ENCODE measurements around the gene MYOF.
"Not testable (repeated sequence)": the region's sequence is repeated elsewhere in the genome, so short reads cannot be mapped to it uniquely, and the experiment has no call there.

The MYOF gene

DNA sequence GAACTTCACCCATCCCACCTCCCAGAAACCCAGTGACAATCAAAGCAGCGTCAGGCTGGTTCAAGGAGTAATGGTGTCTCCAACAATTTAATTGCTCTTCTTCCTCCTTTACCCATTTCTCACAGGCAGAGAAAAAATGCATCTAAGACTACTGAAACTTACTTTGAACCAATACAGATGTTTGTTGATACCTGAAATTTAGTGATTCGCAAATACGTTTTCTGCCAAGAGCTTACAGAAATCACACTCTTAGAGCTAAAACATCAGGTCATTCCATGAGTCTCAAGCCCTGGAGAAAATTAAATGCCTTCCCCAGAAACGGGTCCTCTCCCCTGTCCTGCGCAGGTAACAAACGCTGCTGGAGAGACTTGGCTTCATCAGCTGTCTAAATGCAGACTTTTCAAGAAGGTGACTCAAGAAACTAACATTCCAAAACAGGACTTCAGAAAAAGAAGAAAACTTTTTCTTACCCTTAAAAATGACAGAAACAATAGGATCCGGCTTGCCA, 443 bp downstream of the MYOF start:
- no peak for DNase-seq

DNA sequence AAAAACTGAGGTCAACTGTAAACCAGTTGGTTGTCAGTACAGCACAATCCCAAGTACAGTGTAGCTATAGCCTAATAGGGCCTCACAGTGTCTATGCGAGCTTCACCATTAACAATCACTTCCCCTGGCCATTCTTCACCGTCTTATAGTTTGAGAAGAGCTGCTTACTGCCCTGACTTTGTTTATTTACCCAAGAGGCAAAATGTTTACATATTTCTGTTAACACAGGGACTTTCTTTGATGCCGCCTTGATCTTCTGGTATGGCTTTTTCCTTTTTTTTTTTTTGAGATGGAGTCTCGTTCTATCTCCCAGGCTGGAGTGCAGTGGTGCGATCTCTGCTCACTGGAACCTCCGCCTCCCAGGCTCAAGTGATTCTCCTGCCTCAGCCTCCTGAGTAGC, 3.3 kb downstream of the MYOF start:
- no peak for DNase-seq

DNA sequence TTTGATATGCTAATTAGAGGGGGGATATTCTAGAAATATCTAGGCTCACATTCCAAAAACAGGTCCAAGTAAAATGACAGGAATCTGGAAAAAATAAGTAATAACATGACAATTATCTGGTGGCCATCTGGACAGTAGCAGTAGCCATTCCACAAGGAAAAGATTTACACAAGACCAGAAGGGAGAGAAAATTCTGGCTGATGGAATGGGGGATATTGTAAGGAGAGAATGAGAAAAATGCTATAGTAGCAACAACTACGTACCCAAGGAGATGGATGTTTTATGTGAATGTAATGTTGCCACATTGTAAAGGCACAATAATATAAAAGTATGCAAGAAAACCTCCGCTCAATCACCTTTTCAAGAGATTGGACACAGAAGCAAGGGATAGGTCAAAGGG, 5.4 kb downstream of the MYOF start:
- DNase-seq: no peak

DNA sequence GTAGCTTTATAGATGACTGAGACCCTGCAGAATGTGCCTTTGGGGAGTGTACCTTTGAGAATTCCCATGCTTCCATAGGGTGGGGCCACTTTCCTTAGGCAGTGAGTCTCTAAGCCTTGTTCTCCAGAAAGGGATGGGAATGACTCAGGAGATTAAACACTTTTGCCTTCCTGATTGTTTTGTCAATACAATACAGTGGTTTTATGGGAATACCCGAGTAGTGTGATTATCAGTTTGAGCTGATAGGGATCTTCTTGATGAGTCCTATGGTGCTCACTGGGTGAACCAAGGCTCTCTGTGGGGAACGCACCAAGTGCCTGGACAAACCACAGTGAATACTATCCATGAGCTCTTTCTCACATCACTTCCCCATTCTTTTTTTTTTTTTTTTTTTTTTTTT, 6.3 kb downstream of the MYOF start:
- DNase-seq: no peak

DNA sequence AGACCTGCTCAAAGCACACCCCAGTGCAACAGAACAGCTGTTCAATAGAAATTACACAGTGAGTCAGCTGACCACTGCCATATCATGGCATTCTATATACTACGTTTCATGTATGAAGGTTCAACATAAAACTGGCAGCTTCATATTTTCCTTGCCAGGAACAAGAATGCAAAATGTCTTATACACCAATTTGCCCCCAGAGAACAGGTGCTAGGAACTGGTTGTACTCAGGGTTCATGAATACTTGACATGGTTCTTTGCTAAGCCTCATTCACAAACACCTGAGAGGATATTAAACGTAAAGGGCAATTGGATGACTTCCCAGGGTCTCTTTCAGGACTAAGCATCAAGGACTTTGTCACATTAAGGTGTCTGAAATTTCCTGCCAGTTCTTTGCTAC, 6.9 kb downstream of the MYOF start:
- no peak for DNase-seq

DNA sequence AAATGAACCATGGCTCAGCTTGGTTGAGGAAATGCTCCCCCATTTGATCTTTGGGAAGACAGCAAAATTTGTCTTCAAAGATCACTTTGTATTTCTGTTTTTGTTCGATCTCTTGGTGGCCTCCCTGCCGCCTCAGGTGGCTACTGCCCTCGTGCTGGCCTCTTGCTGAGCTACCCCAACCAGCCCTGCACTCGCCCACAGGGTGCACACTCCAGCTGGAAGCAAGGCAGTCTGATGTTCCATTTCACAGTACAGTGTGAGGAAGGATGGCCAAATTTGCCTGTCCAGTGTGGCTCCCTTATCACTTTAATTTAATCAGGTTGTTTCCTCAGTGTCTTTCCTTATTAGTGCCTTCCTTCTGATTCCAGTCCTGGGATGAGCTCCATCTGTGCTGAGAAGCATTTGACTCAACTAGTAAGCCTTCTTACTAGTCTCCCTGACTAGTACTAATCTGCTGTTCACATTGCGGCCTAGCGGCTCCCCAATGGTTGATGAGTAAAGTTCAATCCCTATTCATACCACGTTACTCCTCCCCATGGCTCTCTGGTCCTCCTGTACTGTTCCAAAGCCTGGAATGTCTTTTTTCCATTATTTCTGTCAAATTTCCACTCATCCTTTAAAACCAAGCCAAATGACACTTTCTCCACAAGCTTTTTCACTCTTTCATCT, 8.2 kb downstream of the MYOF start:
- no peak for DNase-seq

DNA sequence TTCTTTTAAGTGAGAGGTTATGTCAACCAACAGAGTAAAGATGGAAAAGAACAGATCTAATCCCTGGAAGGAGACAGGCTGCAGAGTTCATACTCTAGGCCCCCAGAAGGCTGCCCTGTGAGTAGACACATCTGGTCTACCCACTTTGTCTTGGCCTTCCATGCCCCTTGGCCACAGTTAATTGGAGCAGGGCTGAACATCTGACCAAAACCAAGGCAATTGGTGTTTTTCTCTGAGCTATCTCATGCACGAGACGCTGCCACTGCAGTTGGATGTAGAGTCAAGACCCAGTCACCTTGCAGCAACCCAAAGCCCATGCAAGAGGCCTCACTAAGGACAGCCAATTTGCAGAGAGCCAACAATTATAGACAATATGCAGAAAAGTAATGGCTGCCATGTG, 9.0 kb downstream of the MYOF start:
- no peak for DNase-seq

DNA sequence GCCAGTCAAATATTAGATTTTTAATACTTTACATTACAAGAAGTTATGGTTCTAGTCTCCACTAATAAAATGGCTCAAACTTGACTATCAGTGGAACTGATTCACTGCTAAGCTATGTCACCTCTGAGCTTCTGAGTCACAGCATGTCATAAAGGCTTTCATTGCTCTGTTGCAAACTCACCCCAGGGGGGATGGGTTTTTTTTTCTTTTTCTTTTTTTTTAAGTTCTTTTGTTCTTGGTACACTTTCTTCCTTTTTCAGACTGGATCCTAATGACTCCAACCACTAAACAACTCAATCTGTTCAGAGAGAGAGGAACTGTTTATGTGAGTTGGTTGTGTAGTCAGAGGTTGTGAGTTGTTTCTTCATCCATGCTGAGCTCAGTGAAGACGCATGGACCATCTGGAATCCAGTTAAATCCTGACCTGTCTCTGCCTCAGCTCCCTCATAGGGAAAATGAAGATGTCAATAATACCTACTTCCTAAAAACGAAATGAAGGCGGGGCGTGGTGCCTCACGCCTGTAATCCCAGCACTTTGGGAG, 11.0 kb downstream of the MYOF start:
- DNase-seq: no peak

DNA sequence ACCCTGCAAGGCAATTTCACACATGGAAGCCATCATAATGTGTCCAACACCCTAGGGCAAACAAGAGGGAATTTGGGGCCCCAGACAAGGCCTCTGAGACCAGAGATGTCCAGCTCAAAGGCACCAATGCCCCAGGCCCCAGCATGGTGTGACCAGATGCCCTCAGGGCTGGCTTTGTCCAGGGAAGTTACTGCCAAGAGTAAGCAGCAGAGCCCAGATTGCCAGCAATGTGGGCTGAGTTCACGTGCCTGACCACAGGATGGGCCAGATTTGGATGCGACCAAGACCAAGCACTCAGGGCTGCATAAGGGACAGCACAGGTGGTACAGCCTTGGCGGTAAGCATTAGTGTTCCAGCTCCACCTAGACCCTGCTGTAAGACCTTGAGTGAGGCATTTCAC, 12.7 kb downstream of the MYOF start:
- DNase-seq: no peak

DNA sequence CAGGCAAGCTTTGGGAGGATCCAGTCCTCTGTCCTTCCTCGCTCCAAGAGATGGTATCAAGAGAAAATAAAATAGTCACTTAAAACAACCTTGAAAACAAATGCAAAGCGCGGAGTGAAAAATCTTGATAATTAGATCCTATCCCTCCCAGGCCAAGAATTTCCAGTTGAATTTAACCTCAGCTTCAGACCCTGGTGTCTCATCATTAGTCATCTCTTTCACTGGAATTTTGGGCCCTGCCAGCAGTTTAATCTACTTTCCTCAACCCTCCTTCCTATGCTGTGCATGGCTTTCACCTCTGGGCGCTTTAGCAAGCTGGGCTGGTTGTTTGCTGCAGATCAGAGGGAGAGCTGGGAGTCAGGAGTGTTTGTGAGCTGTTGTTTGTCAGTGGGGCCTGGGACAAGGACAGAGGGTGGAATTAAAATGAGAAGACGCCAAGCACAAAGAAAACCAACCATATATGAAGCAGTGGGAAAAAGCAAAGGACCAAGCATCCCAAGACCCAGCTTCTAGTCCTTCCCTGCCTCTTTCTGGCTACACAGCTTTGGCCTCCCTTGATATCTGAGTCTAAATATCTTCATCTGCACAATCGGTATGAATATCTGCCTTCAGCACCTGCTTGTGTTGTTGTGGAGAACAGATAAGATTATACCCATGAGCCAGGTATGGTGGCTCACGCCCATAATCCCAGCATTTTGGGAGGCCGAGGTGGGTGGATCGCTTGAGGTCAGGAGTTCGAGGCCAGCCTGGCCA, 13.5 kb downstream of the MYOF start:
- DNase-seq: no peak

DNA sequence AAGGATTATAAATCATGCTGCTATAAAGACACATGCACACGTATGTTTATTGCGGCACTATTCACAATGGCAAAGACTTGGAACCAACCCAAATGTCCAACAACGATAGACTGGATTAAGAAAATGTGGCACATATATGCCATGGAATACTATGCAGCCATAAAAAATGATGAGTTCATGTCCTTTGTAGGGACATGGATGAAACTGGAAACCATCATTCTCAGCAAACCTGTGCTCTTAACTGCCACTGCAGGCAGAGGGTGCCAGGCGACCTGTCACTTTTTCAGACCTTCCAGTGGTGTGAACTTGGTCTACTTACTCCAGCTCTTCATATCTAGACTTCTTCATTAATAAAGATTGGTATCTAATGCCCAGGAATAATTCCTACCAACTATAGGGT, 14.5 kb downstream of the MYOF start:
- DNase-seq: not testable (repeated sequence)

DNA sequence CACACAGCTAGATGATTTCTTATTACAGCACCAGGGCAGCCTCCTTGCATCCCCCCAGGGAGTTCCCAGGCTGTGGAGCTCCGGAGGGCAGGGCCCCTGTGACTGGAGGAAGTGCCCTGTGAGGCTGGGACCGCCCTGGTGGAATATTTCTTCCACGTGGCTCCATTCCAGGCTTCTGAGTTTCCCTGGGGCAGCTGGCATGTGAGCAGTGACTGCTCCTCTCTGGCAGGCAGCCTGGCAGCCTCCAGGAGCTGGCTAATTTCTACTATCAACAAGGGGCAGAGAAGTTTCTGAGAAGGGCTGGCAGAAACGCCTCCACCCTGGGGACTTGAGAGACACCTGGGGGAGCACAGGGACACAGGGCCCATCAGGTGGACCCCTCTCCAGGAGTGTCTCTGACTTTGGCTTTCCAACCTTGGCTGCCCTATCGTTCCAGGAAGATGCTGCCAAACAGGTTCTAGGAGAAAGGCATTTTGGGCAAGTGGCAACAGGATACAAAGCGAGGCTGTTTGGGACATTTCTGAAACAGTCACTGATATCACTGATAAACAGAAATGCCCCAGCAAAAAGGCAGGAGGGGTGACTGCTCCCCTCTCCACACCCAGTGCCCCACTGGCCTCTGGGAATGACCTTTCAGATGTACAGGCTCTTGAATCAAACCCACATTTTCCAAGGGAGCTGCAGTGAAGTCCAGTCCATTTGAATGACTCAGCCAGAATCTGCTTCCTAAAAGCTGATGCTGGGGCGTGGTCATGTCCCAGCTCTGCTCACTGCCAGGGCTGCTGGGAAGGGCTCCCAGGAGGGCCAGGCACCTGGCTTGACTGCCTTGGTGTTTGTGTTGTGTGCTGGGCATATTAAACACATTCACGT, 16.1 kb downstream of the MYOF start:
- DNase-seq: no peak

DNA sequence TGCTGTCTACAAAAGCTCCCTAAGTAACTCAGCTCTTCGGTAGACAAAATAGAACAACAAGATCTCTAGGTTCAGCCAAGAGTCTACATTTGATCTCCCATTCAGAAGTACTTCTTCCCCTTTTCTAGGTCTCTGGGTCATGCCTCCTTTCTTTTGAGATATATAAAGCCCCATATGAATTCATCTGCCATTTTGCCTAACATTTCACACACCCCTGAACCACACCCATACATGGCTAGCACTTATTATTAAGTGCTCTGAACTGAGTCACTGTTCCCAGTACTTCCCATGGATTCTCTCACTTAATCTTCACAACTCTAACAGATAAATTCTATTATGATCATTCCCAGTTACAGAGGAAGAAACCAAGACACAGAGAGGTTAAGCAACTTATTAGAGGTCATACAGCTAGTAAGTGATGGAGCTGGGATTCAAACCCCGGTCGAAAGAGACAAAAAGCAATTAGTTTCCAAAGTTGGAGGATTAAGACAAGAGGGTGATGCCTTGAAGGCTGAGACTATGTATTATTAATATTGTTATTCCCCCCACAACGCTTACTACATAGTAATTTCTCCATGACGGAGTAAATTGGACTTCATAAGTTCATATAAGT, 17.3 kb downstream of the MYOF start:
- DNase-seq: no peak

DNA sequence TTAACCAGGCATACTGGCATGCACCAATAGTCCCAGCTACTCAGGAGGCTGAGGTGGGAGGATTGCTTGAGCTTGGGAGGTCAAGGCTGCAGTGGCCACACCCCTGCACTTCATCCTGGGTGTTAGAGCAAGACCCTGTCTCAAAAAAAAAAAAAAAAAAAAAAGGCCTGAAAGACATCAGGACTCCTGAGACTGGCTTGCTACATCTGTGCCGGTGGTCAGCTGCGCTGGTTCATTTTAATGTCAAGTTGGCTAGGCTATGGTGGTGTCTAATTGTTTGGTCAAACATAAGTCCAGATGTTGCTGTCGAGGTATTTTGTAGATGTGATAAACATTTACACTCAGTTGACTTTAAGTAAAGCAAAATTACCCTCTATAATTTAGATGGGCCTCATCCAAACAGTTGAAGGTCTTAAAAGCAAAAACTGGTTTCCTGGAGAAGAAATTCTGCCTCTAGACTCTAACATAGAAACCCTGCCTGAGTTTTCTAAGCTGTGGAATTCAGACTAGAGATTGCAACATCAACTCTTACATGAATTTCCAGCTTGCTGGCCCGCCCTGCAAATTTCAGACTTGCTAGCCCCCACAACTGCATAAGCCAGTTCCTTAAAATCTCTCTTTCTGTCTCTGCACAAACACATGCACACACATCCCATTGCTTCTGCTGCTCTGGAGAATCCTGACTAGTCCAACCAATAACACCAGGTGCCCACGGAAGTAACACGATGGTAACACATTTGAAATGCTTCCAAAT, 18.2 kb downstream of the MYOF start:
- DNase-seq: no peak

DNA sequence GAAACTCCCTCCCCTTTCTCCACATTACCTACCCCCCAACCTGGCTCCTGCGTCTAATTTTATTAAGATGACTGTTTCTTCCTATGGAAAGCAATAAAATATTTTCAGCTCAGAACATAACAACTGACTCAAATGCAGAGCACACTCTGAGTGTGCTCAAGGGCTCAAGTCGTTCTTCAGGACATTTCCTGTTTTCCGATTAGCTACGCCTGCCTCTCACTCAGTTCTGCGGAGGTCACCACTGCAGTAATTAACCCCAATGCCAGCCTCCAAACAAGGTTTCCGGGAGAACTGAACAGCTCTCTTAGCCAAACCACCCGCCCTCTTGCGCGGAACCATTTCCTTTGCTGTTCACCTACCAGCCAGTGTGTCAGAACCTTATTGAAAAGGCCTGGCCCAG, 19.3 kb downstream of the MYOF start:
- DNase-seq: no peak

DNA sequence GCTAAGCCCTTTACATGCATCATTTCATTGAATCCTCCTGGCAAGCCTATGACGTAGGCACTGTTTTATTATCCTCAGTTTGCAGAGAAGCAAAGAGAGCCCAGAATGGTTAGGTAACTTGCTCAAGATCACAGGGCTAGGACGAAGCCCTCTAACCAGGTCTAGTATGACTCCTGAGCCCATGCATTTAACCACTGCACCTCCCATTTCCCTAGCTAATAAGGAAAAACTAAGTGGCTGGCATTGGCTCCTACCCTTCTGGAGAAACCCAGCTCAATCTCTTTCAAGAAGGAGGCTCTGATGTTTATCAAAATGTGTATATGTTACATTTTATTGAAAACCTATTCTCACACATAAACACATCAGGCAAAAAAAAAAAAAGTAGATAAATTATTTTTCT, 19.8 kb downstream of the MYOF start:
- DNase-seq: no peak

DNA sequence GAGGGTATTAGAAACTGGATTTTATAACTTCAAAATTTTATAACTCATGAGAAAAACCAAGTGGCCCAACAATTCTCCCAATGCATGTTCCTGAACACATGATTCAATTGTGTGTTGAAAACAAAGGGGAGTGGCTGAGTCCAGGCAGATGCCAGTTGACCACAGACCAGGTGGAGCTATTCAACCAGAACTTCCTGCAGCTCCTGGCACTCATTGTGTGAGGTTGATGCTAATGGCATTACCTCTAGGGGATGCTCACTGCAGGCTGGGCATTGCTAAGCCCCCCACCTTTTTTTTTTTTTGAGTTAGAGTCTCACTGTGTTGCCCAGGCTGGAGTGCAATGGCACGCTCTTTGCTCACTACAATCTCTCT, 20.3 kb downstream of the MYOF start:
- DNase-seq: peak; percentile 87

DNA sequence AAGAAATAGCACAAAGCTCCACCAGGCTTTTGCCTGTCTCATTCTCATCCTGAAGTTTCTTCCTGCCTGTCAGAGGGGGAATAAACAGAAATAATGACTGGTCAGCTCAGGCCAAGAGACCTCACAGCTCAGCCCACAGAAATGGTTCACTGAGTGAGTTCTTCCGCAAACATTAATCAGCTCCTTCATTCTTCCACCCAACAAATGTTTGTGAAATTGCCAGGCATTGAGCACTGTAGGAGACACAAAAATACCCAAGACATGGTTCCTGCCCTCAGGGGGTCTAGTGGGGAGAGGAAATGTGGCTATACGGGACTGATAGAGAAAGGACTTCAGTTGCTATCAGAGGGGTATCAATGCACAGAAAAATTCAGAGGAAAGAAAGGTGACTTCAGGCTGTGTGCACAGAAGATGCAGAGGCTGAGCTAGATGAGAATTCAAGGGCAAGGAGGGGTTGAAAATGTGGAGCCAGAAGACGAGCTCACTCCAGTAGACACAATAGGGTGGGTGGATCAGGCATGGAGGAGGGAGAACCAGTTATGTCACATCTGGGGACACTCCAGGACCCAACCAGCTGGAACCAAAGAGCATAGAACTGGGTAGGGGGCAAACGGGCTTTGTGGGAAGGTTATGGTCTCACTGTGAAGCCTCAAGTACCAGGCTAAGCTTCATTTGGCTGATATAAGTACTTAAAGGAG, 20.9 kb downstream of the MYOF start:
- peak; percentile 45 for DNase-seq

DNA sequence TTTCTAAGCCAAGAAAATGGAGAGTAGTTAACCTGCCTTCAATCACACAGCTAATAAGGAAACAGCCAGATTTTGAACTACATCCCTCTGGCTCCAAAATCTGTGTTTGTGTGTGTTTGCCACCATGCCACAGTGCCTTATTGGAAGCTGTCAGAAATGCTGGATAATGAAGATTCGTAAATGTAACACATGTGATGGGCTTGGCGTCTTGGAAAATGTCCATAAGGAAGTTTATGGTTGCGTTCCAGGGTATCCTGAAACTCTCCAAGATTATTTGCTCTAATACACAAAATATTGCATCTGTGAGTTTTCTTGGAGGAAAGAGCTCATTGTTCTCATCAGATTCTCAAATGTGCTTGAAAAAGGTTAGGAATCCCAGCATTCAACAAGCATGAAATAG, 22.7 kb downstream of the MYOF start:
- no peak for DNase-seq

DNA sequence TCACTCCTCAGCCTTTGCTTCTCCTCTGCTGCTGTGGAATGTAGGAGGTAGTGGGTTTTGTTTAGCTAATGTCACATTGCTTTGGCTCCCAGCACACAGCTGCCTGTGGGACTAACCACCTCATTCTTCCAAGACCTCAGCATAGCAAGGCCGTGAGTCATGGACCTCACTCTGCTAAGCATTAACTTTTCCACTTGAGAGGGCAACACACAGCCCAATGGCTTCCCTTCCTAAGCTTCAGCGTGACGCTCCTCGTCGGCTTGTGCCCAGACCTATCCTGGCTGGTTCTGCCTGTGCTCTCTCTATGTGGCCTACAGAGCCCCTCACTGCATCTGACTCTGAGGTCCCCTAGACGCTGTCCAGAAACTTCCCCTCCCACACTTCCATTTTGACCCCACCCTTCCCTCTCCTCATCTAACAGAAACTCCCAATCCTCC, 23.3 kb downstream of the MYOF start:
- no peak for DNase-seq

DNA sequence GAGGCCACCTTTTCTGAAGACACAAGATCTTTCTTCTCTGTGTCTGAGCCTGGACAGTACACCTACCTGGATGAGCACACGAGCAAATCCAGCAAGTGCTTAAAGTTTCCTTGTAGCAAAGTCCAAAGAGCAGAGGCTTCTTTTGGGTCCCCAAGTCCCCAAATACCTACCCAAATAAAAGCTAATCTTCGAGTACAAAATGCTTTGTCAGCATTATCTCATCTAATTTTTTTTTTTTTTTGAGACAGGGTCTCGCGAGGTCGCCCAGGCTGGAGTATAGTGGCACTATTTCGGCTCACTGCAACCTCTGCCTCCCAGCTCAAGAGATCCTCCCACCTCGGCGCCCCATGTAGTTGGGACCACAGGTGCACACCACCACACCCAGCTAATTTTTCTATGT, 24.6 kb downstream of the MYOF start:
- no peak for DNase-seq

DNA sequence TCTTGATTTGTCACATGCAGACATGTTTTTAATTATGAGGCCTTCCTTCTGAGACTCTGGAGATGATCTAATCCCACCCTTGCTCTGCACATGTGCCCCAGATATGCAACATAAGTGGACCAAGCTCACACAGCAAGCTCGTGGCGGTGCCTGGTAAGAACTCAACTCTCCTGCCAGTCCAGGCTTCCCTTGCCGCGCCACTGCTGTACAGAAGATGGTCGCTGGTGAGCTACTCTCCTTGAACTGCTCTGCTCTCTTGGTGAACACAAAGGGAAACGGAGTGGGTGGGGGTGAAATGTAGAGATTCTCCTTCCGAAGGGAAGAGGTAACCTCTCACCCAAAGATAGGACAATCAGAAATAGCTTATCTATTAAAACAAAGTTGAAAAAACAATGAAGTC, 25.7 kb downstream of the MYOF start:
- DNase-seq: no peak
